SU-DHL-6 (cell line): Measurements from ENCODE around the gene SYT13.

Source experiments
- EZH2phosphoT487 ChIP-seq: fragments of 200-600 bp; sonication (generic), shearing (Covaris generic); conservative IDR thresholded peaks from 2 replicates; pipeline ENCODE4 v1.6.1; 2018; ENCODE audit warnings: mild to moderate bottlenecking, antibody characterized with exemption, low read length, moderate library complexity, mixed read lengths
- TF ChIP-seq, protein P1 (sequence below): fragments of 200-600 bp; sonication (generic); IDR thresholded peaks from one replicate; pipeline ENCODE4 v1.5.1; 2017; ENCODE audit warnings: antibody characterized with exemption, mild to moderate bottlenecking, low read length, moderate library complexity; ENCODE audit not compliant: insufficient read depth, poor library complexity, severe bottlenecking

GRCh38 chr11:45313171-45313865 lies 27.2 kb upstream of the SYT13 start:
- TF ChIP-seq, protein P1, sequence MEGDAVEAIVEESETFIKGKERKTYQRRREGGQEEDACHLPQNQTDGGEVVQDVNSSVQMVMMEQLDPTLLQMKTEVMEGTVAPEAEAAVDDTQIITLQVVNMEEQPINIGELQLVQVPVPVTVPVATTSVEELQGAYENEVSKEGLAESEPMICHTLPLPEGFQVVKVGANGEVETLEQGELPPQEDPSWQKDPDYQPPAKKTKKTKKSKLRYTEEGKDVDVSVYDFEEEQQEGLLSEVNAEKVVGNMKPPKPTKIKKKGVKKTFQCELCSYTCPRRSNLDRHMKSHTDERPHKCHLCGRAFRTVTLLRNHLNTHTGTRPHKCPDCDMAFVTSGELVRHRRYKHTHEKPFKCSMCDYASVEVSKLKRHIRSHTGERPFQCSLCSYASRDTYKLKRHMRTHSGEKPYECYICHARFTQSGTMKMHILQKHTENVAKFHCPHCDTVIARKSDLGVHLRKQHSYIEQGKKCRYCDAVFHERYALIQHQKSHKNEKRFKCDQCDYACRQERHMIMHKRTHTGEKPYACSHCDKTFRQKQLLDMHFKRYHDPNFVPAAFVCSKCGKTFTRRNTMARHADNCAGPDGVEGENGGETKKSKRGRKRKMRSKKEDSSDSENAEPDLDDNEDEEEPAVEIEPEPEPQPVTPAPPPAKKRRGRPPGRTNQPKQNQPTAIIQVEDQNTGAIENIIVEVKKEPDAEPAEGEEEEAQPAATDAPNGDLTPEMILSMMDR: no peak
- no peak for TF ChIP-seq EZH2phosphoT487
